Germinal center (tissue), 1 donor: Measurements from ENCODE around the gene YBX1.
"Not testable (repeated sequence)": the region's sequence is repeated elsewhere in the genome, so short reads cannot be mapped to it uniquely, and the experiment has no call there.

Experiments
- DNase-seq: peaks from one replicate; pipeline ENCODE4 v3.0.0; 2012; ENCODE audit warnings: mixed read lengths, low spot score

YBX1 gene

GRCh38 chr1:42748461-42749410 lies 66.5 kb downstream of the YBX1 start:
- DNase-seq = no peak

- DNase-seq = no peak
Measured at GRCh38 chr1:42750041-42750440, 67.8 kb downstream of the YBX1 start.

GRCh38 chr1:42751511-42752070 lies 69.4 kb downstream of the YBX1 start:
- not testable (repeated sequence) for DNase-seq

- DNase-seq = no peak
Measured at GRCh38 chr1:42752284-42752683, 70.1 kb downstream of the YBX1 start.

DNA sequence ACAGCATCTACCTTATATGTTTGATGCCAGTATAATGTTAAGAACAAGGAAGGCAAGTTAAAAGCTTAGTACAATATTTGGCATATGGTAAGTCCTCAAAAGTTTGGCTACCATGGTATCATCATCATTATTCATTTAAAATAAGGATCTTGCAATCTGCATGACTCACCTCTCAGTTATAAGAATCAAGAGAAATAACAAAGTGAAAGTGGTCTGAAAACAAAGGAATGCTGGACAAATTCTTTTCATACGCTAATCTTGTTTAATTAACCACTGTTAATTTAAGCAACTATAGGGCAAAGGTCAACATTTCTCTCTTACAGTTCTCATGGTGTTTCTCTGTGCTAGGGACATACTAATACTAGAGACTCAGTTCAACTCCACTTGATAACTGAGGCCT lies 70.9 kb downstream of the YBX1 start:
- no peak for DNase-seq
